HepG2 (cell line): ENCODE data around the gene PFN2. TPM values are rescaled to one million over a fixed set of nuclear protein-coding genes. Genes with fewer than 3 reads are reported as not detected.

Source experiments
- ATAC-seq: fragments of 200-7000 bp; cut with Tn5 transposase; 3 replicates; pipeline ENCODE4 v1.9.1; 2020; ENCODE audit warnings: mild to moderate bottlenecking, moderate library complexity
- BruUV-seq: library from RNA; stranded (reverse); fragments of 400-500 nt; replicated peaks from 2 replicates; lab custom pipeline; 2021; lab: Mats Ljungman, UMichigan
- CTCF ChIA-PET: fragments of 300-600 bp; formaldehyde crosslinking; extraction: SDS; loops from one replicate; lab custom pipeline; 2021; ENCODE audit warnings: low total read pairs, inconsistent platforms, low intra/inter-chr PET ratio; lab: Yijun Ruan, JAX
- POLR2A ChIA-PET: fragments of 350-600 bp; sonication (Branson Sonifier 250); formaldehyde crosslinking; loops from one replicate; lab custom pipeline; 2020; ENCODE audit warnings: antibody characterized with exemption, inconsistent platforms; lab: Yijun Ruan, JAX
- DNase-seq: peaks from one replicate; pipeline ENCODE4 v3.0.0-alpha.2; 2015; ENCODE audit warnings: low spot score
- FAIRE-seq: peaks from 3 replicates; lab custom pipeline; 2011; peaks lifted over from hg19 to GRCh38; lab: Jason Lieb, UNC
- H2AFZ ChIP-seq: one replicate; pipeline ENCODE4 v1.6.1; 2011; ENCODE audit warnings: low read length, inconsistent platforms
- H3K27ac ChIP-seq: fragments of 300-600 bp; 3 replicates; pipeline ENCODE4 v1.8.0; 2011; ENCODE audit warnings: mixed run types, mild to moderate bottlenecking, mixed read lengths, low read length, inconsistent platforms; ENCODE audit not compliant: insufficient read depth; ENCODE audit errors: extremely low read length
- H3K27me3 ChIP-seq, 2 experiments: fragments of 200-600 bp in 1 of 2; 2 replicates in 1 of 2; 3 replicates in 1 of 2; pipeline versions ENCODE4 v1.6.0 to v1.8.0; 2011; ENCODE audit warnings: low read length in 2 of 2, mild to moderate bottlenecking in 2 of 2, moderate library complexity in 2 of 2, inconsistent platforms in 1 of 2; ENCODE audit not compliant: insufficient read depth in 2 of 2, control insufficient read depth in 1 of 2
- H3K36me3 ChIP-seq, 2 experiments: fragments of 200-600 bp in 1 of 2; replicated peaks in 1 of 2; 2 replicates in 1 of 2; 3 replicates in 1 of 2; pipeline versions ENCODE4 v1.5.1 to v1.8.0; 2011; ENCODE audit warnings: low read length in 2 of 2, inconsistent platforms in 1 of 2; ENCODE audit not compliant: insufficient read depth in 2 of 2, control insufficient read depth in 1 of 2
- H3K4me1 ChIP-seq: 2 replicates; pipeline ENCODE4 v1.5.1; 2012; ENCODE audit warnings: low read length, inconsistent platforms; ENCODE audit not compliant: insufficient read depth
- H3K4me2 ChIP-seq: 2 replicates; pipeline ENCODE4 v1.6.0; 2011; ENCODE audit warnings: low read depth, low read length, inconsistent platforms
- H3K4me3 ChIP-seq, 3 experiments: fragments of 200-600 bp in 1 of 3; sonication (generic), shearing (Covaris generic) in 1 of 3; replicated peaks in 1 of 3; 2 replicates each; pipeline ENCODE4 v1.5.1; 2011 to 2016; ENCODE audit warnings: low read length in 3 of 3, inconsistent platforms in 2 of 3, low read depth in 2 of 3, mild to moderate bottlenecking in 2 of 3, control low read depth in 1 of 3, mixed read lengths in 1 of 3; ENCODE audit not compliant: insufficient read depth in 1 of 3
- H3K79me2 ChIP-seq: one replicate; pipeline ENCODE4 v1.6.1; 2011; ENCODE audit warnings: low read length, inconsistent platforms; ENCODE audit not compliant: insufficient read depth
- H3K9ac ChIP-seq: 2 replicates; pipeline ENCODE4 v1.6.0; 2011; ENCODE audit warnings: mild to moderate bottlenecking, low read depth, low read length, inconsistent platforms; ENCODE audit not compliant: insufficient read depth
- H3K9me3 ChIP-seq: 2 replicates; pipeline ENCODE4 v1.5.1; 2012; ENCODE audit warnings: mild to moderate bottlenecking, low read length
- H4K20me1 ChIP-seq: 2 replicates; pipeline ENCODE4 v1.6.0; 2011; ENCODE audit warnings: inconsistent platforms, mild to moderate bottlenecking, low read length, moderate library complexity; ENCODE audit not compliant: insufficient read depth
- CEBPB ChIP-seq: IDR thresholded peaks from 2 replicates; pipeline ENCODE4 v1.6.1; 2011; ENCODE audit warnings: low read depth, low read length, improper control_type of control experiment, borderline replicate concordance
- CERS6 ChIP-seq: sonication (generic); formaldehyde crosslinking; IDR thresholded peaks from 2 replicates; pipeline ENCODE4 v1.5.0; 2020; ENCODE audit warnings: missing genetic modification reagents
- FOSL1 ChIP-seq: sonication (generic); formaldehyde crosslinking; IDR thresholded peaks from 2 replicates; pipeline ENCODE4 v1.9.0; 2021; ENCODE audit warnings: missing genetic modification reagents, borderline replicate concordance
- GZF1 ChIP-seq: sonication (generic); formaldehyde crosslinking; IDR thresholded peaks from 2 replicates; pipeline ENCODE4 v1.5.1; 2020; ENCODE audit warnings: mild to moderate bottlenecking, missing genetic modification reagents
- HNRNPUL1 ChIP-seq: fragments of 200-400 bp; formaldehyde crosslinking; IDR thresholded peaks from 2 replicates; pipeline ENCODE4 v1.6.1; 2017; ENCODE audit warnings: low read depth, mild to moderate bottlenecking, low read length, moderate library complexity
- PHB2 ChIP-seq: fragments of 450-650 bp; IDR thresholded peaks from 2 replicates; pipeline ENCODE4 v1.6.1; 2018; ENCODE audit not compliant: partially characterized antibody
- REPIN1 ChIP-seq: sonication (generic); formaldehyde crosslinking; IDR thresholded peaks from 2 replicates; pipeline ENCODE4 v1.8.0; 2022; ENCODE audit warnings: missing genetic modification reagents, low read depth, mild to moderate bottlenecking, borderline replicate concordance
- SRF ChIP-seq: IDR thresholded peaks from 2 replicates; pipeline ENCODE4 v1.6.1; 2011; ENCODE audit warnings: mild to moderate bottlenecking, low read depth, low read length, moderate library complexity
- SRSF9 ChIP-seq: fragments of 200-400 bp; formaldehyde crosslinking; IDR thresholded peaks from 2 replicates; pipeline ENCODE4 v1.6.1; 2018; ENCODE audit warnings: borderline replicate concordance, mild to moderate bottlenecking, low read depth, low read length; ENCODE audit not compliant: insufficient read depth, poor library complexity, severe bottlenecking
- TRIM22 ChIP-seq: fragments of 450-650 bp; IDR thresholded peaks from 2 replicates; pipeline ENCODE4 v1.6.1; 2017
- USF2 ChIP-seq, 2 experiments: sonication (generic) in 1 of 2; formaldehyde crosslinking in 1 of 2; IDR thresholded peaks; 2 replicates each; pipeline versions ENCODE4 v1.5.1 to v1.6.1; 2011 to 2020; ENCODE audit warnings: borderline replicate concordance in 1 of 2, low read depth in 1 of 2, low read length in 1 of 2, mild to moderate bottlenecking in 1 of 2, missing genetic modification reagents in 1 of 2, moderate library complexity in 1 of 2
- ZEB1 ChIP-seq: IDR thresholded peaks from 2 replicates; pipeline ENCODE4 v1.6.1; 2012; ENCODE audit warnings: mild to moderate bottlenecking, low read depth, inconsistent platforms; ENCODE audit not compliant: insufficient replicate concordance
- ZNF138 ChIP-seq: sonication (generic); formaldehyde crosslinking; IDR thresholded peaks from 2 replicates; pipeline ENCODE4 v1.5.0; 2020; ENCODE audit warnings: mild to moderate bottlenecking, low read depth, missing genetic modification reagents
- ZNF335 ChIP-seq: sonication (generic); formaldehyde crosslinking; IDR thresholded peaks from 2 replicates; pipeline ENCODE4 v1.4.0; 2020; ENCODE audit warnings: missing genetic modification reagents
- ZNF777 ChIP-seq: sonication (generic); formaldehyde crosslinking; IDR thresholded peaks from 2 replicates; pipeline ENCODE4 v1.4.0; 2020; ENCODE audit warnings: missing genetic modification reagents
- WGBS: methylation state at CpG from one replicate; pipeline ENCODE4 v1.1.6; 2017; ENCODE audit warnings: low lambda C conversion rate; 5-methylcytosine and 5-hydroxymethylcytosine counted together
- in situ Hi-C: cut with HindIII; loops from 2 replicates; pipeline ENCODE4 v1.10.0; 2017; ENCODE audit warnings: low pct_unique_long_range_greater_than_20kb; ENCODE audit not compliant: extremely low pct_ligation_motif_present
- intact Hi-C: fragments of 100-400 bp; cut with micrococcal nuclease; formaldehyde crosslinking; loops from one replicate; pipeline ENCODE4 v1.10.0; 2022; ENCODE audit not compliant: unreplicated experiment
- polyA plus RNA-seq, 8 experiments: library from polyadenylated mRNA; depleted of rRNA in 3 of 8; stranded (reverse) in 7 of 8; unstranded in 1 of 8; fragments of >200 nt; fragmentation: Illumina TruSeq in 4 of 8; extraction: Trizol in 4 of 8; gene quantifications; 2 replicates each; pipeline versions ENCODE4 v1.2.1 to v1.2.3, GENCODE V29; 2011 to 2016; ENCODE audit warnings: low read depth in 4 of 8, missing spikeins in 1 of 8, mixed read lengths in 1 of 8; ENCODE audit not compliant: insufficient read depth in 1 of 8
- total RNA-seq, 5 experiments: library from RNA; depleted of rRNA; stranded (reverse); fragments of >200 nt; fragmentation: Illumina TruSeq; extraction: Trizol; gene quantifications; 2 replicates each; pipeline ENCODE4 v1.2.3, GENCODE V29; 2016; ENCODE audit warnings: low read depth in 1 of 5

PFN2 gene
- total and polyA plus RNA-seq, 2 of the 13 experiments (the other 11 are each of a cell fraction or from before 2014, with no cell fraction given): 57.3 to 150 TPM

- TF ChIP-seq TRIM22: no peak
- no peak for TF ChIP-seq CERS6 (CRISPR knock-in tag)
- no peak for TF ChIP-seq SRSF9
- no peak for TF ChIP-seq ZNF777 (CRISPR knock-in tag)
- TF ChIP-seq REPIN1 (CRISPR knock-in tag): no peak
- TF ChIP-seq CEBPB: no peak
- TF ChIP-seq HNRNPUL1: no peak
These were observed 21.5 kb downstream of the PFN2 start (continued) for GRCh38 chr3:149949181-149949580.

GRCh38 chr3:149947231-149947630 is 23.5 kb downstream of the PFN2 start:
- H3K36me3 ChIP-seq: 0 out of 5 replicates have a peak, but pooled peaks cover 0 to 6% of the 10 kb centered on the region in 2 experiments
- no peaks in the 10 kb centered on the region for H3K27me3 ChIP-seq
- no peak overlapping the region for H3K27ac ChIP-seq
- BruUV-seq: no TSS peak
- whole genome bisulfite sequencing: 97% methylated on average over 7 of the region's 7 CpGs
- H3K4me1 ChIP-seq: no peaks in the 10 kb centered on the region
- no peak overlapping the region for H3K9ac ChIP-seq
- H4K20me1 ChIP-seq: no peaks in the 10 kb centered on the region; the same call in 1 of the 2 replicates
- CTCF ChIA-PET: no interaction called here
- POLR2A ChIA-PET: no interaction called here
- H2AFZ ChIP-seq: no peak overlapping the region
- H3K4me3 ChIP-seq: no peak overlapping the region
- FAIRE-seq (no peak), ATAC-seq (no peak), DNase-seq (no peak)
- no peak overlapping the region for H3K4me2 ChIP-seq
- H3K79me2 ChIP-seq: no peaks in the 10 kb centered on the region
- TF ChIP-seq ZNF335 (CRISPR knock-in tag) (no peak), FOSL1 (CRISPR knock-in tag) (no peak), ZNF138 (CRISPR knock-in tag) (no peak), SRF (no peak), PHB2 (no peak), USF2 (IDR thresholded peaks at IDR 0.05; ENCODE audit: low read depth, low read length) (no peak), USF2 (CRISPR knock-in tag; IDR thresholded peaks at IDR 0.05; ENCODE audit: borderline replicate concordance) (no peak), GZF1 (no peak), ZEB1 (no peak)
- in situ Hi-C loops: no loop called here
- H3K9me3 ChIP-seq: no peaks in the 10 kb centered on the region
- intact Hi-C loops: no loop called here
